HepG2 (cell line): ENCODE data around the gene CREBZF. TPM values are rescaled to one million over a fixed set of nuclear protein-coding genes. Genes with fewer than 3 reads are reported as not detected.

ENCODE experiments used
- BCL3 ChIP-seq: sonication (generic); formaldehyde crosslinking; IDR thresholded peaks from 2 replicates; pipeline ENCODE4 v1.5.1; 2020; ENCODE audit warnings: mild to moderate bottlenecking, missing genetic modification reagents, moderate library complexity
- GPN1 ChIP-seq: sonication (generic); formaldehyde crosslinking; IDR thresholded peaks from 2 replicates; pipeline ENCODE4 v1.5.1; 2020; ENCODE audit warnings: missing genetic modification reagents, borderline replicate concordance
- MIER3 ChIP-seq: IDR thresholded peaks from 2 replicates; pipeline ENCODE4 v1.6.1; 2016; ENCODE audit warnings: missing compliant biosample characterization, borderline replicate concordance
- NR3C1 ChIP-seq: sonication (generic); formaldehyde crosslinking; IDR thresholded peaks from 2 replicates; pipeline ENCODE4 v1.4.0; 2020; ENCODE audit warnings: missing genetic modification reagents
- PRDM15 ChIP-seq: sonication (generic); formaldehyde crosslinking; IDR thresholded peaks from 2 replicates; pipeline ENCODE4 v1.4.0; 2020; ENCODE audit warnings: missing genetic modification reagents
- SMAD3 ChIP-seq: sonication (generic); formaldehyde crosslinking; IDR thresholded peaks from 2 replicates; pipeline ENCODE4 v1.4.0; 2020; ENCODE audit warnings: missing genetic modification reagents
- TCF12 ChIP-seq, 2 experiments: fragments of 450-650 bp in 1 of 2; sonication (generic) in 1 of 2; formaldehyde crosslinking in 1 of 2; IDR thresholded peaks; 2 replicates each; pipeline versions ENCODE4 v1.6.1 to v1.8.0; 2017 to 2022; ENCODE audit warnings: antibody characterized with exemption in 1 of 2, mild to moderate bottlenecking in 1 of 2, missing genetic modification reagents in 1 of 2, moderate library complexity in 1 of 2
- ZBTB25 ChIP-seq: IDR thresholded peaks from 2 replicates; pipeline ENCODE4 v1.6.1; 2018; ENCODE audit warnings: missing genetic modification reagents
- ZNF407 ChIP-seq: sonication (generic); formaldehyde crosslinking; IDR thresholded peaks from one replicate; pipeline ENCODE4 v1.5.1; 2020; ENCODE audit warnings: mild to moderate bottlenecking, missing genetic modification reagents; ENCODE audit errors: not compliant biosample characterization
- ZNF543 ChIP-seq: sonication (generic); formaldehyde crosslinking; IDR thresholded peaks from 2 replicates; pipeline ENCODE4 v1.4.0; 2020; ENCODE audit warnings: mild to moderate bottlenecking, missing genetic modification reagents
- polyA plus RNA-seq, 8 experiments: library from polyadenylated mRNA; depleted of rRNA in 3 of 8; stranded (reverse) in 7 of 8; unstranded in 1 of 8; fragments of >200 nt; fragmentation: Illumina TruSeq in 4 of 8; extraction: Trizol in 4 of 8; gene quantifications; 2 replicates each; pipeline versions ENCODE4 v1.2.1 to v1.2.3, GENCODE V29; 2011 to 2016; ENCODE audit warnings: low read depth in 4 of 8, missing spikeins in 1 of 8, mixed read lengths in 1 of 8; ENCODE audit not compliant: insufficient read depth in 1 of 8
- total RNA-seq, 5 experiments: library from RNA; depleted of rRNA; stranded (reverse); fragments of >200 nt; fragmentation: Illumina TruSeq; extraction: Trizol; gene quantifications; 2 replicates each; pipeline ENCODE4 v1.2.3, GENCODE V29; 2016; ENCODE audit warnings: low read depth in 1 of 5
- TF ChIP-seq, protein P1 (sequence below): sonication (generic); formaldehyde crosslinking; IDR thresholded peaks from 2 replicates; pipeline ENCODE4 v1.4.0; 2020; ENCODE audit warnings: missing genetic modification reagents, borderline replicate concordance

Gene CREBZF
- total and polyA plus RNA-seq, 2 of the 13 experiments (the other 11 are each of a cell fraction or from before 2014, with no cell fraction given), result 30.6 to 43.1 TPM

DNA sequence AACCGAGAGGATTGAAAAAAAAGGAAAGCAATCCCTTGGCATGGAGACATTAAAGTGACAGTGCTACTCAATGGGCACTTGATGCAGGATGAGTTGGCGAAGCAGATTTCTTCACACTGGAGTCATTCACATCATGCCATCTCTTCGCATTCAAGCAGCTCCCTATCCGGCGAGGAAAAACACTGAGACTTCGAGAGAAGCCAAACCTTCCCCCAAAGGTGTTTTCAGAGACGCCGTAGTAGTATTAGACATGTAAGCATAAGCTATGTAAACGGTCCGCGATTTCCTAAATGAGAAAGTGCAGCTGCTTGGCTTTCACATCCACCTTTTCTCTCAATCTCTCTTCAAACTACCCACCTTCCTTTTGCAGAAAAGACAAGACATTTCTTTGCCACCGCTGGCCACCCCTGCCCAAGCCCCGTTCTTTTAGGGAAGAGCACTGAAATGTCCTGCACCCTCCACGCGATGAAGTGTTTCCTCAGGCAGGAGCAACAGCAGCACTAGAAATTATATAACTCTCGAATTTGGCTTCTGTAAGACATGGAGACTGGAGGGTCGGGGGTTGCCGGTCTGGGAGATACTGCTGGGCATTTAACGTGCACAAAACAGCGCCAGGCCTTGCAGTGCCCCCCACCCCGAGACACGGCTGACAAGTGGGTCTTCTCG is 37.5 kb downstream of the CREBZF start, which contains the start of gene DLG2 (continued):
- TF ChIP-seq ZNF407, result no peak
- TF ChIP-seq ZNF543, result peak; percentile 60; the same call in 1 of the 2 replicates
- no peak for TF ChIP-seq NR3C1 (CRISPR knock-in tag)
- 0 out of 2 replicates have a peak, but pooled peaks have one; percentile 62 for TF ChIP-seq PRDM15 (CRISPR knock-in tag)
- TF ChIP-seq SMAD3 (CRISPR knock-in tag), result no peak
- 0 out of 2 replicates have a peak, but pooled peaks have one; percentile 29 for TF ChIP-seq ZBTB25
- TF ChIP-seq, protein P1, sequence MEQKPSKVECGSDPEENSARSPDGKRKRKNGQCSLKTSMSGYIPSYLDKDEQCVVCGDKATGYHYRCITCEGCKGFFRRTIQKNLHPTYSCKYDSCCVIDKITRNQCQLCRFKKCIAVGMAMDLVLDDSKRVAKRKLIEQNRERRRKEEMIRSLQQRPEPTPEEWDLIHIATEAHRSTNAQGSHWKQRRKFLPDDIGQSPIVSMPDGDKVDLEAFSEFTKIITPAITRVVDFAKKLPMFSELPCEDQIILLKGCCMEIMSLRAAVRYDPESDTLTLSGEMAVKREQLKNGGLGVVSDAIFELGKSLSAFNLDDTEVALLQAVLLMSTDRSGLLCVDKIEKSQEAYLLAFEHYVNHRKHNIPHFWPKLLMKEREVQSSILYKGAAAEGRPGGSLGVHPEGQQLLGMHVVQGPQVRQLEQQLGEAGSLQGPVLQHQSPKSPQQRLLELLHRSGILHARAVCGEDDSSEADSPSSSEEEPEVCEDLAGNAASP (CRISPR knock-in tag), result 0 out of 2 replicates have a peak, but pooled peaks have one; percentile 9
- TF ChIP-seq GPN1 (CRISPR knock-in tag), result no peak
- no peak for TF ChIP-seq TCF12 (IDR thresholded peaks at IDR 0.05)
- no peak for TF ChIP-seq TCF12 (CRISPR knock-in tag; IDR thresholded peaks at IDR 0.05)
- 0 out of 2 replicates have a peak, but pooled peaks have one; percentile 39 for TF ChIP-seq BCL3
- peak; percentile 12; the same call in 1 of the 2 replicates for TF ChIP-seq MIER3 (CRISPR knock-in tag)
